ENCODE measurements around the gene CYP2C9.
"Not testable (repeated sequence)": the region's sequence is repeated elsewhere in the genome, so short reads cannot be mapped to it uniquely, and the experiment has no call there.

The CYP2C9 gene

DNA sequence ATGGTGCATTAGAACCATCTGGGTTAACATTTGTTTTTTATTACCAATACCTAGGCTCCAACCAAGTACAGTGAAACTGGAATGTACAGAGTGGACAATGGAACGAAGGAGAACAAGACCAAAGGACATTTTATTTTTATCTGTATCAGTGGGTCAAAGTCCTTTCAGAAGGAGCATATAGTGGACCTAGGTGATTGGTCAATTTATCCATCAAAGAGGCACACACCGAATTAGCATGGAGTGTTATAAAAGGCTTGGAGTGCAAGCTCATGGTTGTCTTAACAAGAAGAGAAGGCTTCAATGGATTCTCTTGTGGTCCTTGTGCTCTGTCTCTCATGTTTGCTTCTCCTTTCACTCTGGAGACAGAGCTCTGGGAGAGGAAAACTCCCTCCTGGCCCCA is at the start of gene CYP2C9:
CYP2C9 (plus strand) TSS at position 276 of the 400 bp plus-strand sequence; CDS start at position 301, 25 bp downstream.
- no peak for DNase-seq

DNA sequence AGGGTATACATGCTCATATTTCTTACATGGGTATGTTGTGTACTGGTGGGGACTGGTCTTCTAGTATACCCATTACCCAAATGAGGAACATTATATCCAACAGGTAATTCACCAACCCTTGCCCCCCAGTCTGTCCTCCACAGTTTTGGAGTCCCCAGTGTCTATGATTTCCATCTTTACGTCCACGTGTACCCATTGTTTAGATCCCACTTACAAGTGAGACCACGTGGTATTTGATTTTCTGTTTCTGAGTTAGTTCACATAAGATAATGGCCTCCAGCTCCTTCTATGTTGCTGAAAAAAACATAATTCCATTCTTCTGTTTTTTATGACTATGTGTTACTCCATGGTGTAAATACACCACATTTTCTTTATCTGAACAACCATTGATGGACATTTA is 49.3 kb upstream of the CYP2C9 start:
- DNase-seq = no peak

DNA sequence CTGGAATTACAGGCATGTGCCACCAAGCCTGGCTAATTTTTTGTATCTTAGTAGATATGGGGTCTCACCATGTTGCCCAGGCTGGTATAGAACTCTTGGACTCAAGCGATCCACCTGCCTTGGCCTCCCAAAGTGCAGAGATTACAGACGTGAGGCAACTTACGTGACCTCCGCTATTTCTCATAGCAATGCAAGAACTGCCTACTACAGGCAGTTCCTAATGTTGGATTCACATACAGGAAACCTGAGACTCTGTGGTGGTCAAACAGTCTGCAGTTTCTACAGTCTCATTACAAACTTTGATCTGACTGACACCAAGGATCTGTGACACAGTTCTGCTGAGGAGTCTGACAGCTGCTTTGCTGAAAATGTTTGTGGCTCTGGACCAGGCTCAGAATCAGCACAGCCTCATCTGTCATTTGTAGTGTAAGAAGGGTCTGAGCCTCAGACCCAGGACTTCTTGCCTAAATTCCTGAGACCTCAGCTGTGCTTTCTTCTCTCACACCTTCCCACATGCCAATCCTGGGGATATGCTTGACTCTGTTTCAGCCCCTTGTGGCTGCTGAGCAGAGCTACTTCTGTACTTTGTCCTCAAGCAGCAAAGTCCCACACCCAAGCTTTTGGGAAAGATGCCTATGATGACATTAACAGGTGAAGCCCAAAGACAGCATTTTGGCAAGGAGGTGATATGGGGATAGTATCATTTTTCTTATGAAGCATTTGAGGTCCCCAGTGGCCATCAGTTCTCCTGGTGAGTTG is 48.0 kb upstream of the CYP2C9 start:
- no peak for DNase-seq

DNA sequence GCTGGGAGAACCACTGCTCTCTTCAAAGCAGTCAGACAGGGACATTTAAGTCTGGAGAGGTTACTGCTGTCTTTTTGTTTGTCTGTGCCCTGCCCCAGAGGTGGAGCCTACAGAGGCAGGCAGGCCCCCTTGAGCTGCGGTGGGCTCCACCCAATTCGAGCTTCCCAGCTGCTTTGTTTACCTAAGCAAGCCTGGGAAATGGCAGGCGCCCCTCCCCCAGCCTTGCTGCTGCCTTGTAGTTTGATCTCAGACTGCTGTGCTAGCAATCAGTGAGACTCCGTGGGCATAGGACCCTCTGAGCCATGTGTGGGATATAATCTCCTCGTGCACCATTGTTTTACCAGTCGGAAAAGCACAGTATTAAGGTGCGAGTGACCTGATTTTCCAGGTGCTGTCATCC is 40.0 kb upstream of the CYP2C9 start:
- DNase-seq = not testable (repeated sequence)

DNA sequence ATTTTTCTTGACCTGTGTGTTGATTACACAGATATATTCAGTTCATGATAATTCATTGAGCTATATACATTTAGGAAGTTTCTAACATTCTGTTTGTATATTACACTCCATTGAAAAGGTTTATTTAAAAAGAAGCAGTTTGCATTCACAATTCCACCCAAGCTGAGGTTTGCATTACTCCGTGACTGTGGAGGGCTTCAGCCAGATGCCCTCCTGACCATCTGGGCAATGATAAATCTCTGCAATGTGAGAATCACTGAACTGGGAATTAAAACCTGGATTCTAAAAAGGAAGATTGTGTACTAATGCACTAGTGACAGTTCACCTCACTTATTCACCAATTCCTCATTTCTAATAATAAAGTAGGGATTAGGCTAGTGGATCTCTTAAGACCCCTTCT is 36.4 kb upstream of the CYP2C9 start:
- no peak for DNase-seq

DNA sequence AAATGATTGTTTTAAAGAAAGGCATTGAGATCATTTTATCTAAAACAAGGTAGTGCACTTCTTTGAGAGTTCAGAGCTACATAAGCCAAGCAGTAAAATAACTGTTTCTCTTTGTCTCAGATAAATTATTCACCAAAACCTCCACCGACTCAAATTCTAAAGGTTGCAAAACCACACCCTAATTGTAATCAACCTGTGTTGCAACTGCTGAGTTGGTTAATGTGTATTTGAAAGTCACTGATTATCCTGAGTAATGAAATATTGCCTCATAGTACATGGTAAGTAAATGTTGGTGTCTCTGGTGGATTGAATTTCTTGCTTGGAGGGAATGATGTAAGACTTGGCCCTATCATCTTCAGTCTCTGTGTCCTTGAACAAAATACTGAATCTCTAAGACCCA is 35.9 kb upstream of the CYP2C9 start:
- DNase-seq = no peak

DNA sequence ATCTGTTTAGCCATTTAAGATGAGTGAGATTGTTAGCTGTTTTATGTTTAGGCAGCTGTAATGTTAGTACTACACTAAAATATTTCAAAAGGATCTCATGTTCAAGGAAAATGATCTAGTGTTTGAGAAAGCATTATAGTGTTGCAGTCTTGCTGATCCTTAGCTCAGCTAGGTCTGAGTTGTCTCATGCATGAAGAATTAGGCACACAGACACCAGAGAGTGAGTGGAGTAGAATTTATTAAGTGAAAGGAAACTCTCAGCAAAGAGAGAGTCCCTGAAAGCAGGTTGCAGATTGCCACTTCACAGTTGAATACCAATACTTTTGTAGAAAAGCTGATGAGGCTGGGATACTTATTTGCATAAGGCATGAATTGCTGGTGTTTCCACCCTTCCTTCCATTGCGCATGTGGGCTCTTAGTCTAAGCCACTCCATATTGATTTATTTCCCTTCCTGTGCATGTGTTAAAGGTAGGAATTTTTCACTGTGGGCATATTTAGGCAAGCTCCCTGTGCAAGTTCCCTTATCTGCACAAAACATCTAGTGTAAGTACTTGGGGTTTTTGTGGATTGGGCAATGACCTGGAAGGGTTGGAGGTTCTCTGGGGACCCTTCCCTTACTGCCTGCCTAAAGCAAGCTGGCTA is 33.8 kb upstream of the CYP2C9 start:
- DNase-seq = not testable (repeated sequence)

DNA sequence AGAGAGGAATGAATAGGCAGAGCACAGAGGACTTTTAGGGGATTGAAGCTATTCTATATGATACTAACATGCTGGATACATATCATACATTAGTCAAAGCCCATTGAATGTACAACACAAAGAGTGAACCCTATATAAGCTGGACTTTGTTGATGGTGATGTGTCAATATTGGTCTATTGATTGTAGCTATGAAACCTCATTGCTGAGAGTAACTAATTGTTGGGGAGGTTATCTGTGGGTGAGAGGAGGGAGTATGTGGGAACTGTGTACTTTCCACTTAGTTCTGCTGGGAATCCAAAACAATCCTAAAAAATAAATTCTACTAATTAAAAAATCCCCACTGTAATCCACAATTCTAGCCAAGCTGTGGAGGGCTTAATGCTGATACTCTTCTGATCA is 22.0 kb upstream of the CYP2C9 start:
- no peak for DNase-seq

DNA sequence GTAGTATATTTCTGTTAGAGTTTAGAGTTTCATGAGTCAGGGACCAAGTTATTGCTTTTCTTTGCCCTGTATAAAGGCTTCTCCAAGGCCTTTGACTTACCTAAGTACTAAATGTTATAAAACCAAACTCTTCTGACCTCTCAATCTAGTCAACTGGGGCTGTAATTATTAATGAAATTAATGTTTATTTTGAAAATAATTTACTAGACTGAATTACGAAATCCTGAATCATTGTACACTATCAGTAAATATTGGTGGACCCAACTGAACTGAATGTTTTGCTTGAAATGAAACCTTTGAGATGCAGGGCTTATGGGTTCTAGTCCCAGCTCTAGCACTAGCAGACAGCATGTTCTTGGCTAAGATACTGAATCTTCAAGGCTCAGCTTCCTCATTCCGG is 1.7 kb upstream of the CYP2C9 start:
- no peak for DNase-seq

DNA sequence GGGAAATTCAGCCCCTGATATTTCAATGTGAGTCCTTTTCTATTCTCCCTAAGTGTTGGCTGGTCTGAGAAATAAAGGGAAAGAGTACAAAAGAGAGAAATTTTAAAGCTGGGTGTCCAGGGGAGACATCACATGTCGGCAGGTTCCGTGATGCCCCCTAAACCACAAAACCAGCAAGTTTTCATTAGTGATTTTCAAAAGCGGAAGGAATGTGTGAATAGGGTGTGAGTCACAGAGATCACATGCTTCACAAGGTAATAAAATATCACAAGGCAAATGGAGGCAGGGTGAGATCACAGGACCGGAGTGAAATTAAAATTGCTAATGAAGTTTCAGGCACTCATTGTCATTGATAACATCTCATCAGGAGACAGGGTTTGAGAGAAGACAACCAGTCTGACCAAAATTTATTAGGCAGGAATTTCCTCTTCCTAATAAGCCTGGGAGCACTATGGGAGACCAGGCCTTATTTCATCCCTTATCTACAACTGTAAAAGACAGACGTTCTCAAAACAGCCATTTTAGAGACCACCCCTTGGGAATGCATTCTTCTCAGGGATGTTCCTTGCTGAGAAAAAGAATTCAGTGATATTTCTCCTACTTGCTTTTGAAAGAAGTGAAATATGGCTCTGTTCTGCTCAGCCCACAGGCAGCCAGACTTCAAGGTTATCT is 5.1 kb downstream of the CYP2C9 start:
- DNase-seq = not testable (repeated sequence)

DNA sequence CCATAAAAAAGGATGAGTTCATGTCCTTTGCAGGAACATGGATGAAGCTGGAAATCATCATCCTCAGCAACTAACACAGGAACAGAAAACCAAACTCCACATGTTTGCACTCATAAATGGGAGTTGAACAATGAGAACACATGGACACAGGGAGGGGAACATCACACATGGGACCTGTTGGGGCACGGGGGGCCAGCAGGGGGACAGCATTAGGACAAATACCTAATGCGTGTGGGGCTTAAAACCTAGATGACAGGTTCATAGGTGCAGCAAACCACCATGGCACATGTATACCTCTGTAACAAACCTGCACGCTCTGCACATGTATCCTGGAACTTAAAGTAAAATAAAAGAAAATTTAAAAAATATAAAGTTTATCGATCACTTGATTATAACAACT is 7.7 kb downstream of the CYP2C9 start:
- DNase-seq = not testable (repeated sequence)

DNA sequence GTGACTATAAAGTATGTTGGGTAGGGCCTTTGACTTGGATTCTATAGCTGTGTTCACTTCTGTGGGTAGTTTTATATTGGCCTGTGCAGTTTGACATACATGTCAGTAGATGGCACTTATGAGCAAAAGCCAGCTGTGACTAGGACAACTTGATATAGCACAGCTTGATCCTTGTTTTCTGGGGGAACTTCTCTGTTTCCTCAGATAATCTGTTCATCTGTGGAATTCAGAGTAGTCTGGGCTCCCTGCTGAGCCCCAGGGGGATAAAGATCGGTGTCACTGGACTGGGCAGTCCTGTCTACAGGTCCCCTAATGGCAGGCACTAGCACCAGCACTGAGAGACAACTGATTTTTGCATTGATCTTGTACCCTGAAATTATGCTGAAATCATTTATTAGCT is 25.4 kb downstream of the CYP2C9 start:
- DNase-seq = peak; percentile 22

DNA sequence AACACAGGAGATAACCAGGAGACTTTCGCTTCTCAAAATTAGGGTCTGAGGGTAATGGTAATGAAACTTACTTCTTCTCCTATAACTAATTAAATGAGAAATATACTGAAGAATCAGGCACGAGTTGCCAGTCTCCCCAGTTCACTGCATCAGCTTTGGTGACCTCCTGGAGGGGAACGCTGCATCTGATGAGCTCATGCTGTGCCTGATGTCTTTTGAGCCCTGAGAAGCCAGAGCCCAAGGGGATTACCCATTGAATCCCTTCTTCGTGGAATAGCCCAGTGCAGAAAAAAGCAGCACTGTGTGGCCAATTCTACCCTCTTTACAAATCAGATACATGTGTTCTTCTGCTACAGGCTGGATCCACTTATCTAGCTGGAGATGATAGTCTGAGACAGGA is 45.1 kb downstream of the CYP2C9 start:
- no peak for DNase-seq

DNA sequence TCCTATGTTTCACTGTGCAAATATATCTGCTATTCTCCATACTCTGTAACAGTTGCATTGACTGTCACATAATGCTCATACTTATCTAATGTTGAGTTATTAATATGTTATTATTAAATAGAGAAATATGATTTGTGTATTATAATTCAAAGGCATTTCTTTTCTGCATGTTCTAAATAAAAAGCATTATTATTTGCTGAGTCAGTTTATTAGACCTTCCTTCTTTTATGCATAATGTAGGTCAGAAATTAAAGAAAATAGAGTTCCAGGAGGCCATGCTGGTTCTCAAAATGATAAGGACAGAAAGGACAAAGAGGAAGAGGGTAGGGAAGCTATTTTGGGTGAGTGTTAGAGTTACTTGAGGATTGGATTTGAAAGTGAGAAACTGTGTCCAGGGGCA is 50.7 kb downstream of the CYP2C9 start:
- no peak for DNase-seq

DNA sequence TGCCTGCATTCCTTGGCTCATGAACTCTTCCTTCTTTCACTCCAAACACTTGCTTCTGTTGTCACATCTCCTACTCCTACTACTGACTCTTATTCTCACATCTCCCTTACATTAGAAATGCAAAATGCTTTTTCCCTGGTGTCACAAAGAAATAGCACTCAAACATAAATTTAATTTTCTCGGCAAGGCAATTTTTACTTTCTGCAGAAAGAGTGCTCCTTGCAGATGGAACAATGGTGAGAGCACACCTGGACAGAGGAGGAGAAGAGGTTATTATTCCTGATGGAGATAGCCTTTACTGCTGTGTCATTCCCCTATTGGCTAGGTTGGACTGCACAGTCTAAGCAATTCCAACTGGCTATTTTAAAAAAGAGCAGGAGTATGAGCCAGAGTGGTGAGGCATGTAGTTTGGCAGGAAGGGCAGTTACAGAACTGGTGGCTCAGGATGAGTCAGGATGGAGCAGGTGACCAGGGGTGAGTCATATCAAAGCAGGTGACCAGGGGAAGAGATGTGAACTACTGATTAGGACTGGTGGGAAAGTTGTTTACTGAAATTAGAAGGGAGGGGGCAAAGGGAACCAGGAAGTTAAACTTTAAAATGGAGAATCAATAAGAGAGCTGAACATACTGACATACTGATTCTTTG is 52.9 kb downstream of the CYP2C9 start:
- no peak for DNase-seq

DNA sequence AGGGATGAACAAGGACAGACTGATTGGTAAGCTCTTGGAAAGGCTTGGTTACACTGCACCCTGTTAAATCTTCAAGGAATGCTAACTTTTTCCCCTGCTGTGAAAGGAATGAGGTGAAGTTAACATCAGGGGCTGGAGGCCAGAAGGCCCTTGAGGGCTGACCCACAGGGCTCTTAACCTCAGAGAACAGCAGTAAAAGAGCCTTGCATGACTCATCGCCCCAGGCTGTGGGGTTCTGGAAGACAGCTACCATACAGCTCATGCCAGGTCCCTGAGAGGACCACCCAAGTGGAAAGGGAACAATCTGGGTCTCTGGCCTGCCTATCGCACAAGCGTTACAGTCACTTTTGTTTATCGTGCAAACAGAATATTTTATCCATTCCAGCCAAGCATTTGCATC is 54.4 kb downstream of the CYP2C9 start:
- DNase-seq = no peak

DNA sequence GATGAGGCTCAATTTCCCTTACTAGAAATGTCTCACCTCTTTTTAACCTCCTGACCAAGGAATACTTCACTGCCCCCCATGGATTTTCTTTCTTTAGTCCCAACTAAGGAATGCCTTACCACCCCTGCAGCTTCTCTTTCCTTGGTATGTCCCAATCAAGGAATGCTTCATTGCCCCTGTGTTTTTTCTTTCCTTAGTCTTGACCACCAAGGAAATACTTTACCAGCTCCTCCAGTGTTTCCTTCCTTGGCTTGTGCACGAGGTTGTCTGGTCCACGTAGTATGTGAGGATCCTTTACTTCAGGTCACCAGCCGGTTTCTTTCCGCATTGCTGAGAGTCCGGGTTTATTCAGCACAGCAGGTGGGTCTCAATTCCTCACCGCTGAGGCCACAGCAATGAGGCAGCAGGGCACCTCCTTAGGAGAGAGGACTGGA is 59.3 kb downstream of the CYP2C9 start:
- no peak for DNase-seq

DNA sequence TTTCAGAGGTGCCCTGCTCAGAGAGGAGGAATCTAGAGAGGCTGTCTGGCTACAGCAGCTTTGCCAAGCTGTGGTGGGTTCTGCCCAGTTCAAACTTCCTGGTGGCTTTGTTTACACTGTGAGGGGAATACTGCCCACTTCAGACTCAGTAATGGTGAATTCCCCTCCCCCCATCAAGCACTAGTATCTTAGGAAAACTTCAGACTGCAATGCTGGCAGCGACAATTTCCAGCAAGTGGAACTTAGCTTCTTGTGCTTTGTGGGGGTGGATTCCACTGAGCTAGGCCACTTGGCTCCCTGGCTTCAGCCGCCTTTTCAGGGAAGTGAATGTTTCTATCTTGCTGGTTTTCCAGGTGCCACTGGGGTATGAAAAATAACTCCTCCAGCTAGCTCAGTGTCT is 88.0 kb downstream of the CYP2C9 start:
- DNase-seq = no peak

DNA sequence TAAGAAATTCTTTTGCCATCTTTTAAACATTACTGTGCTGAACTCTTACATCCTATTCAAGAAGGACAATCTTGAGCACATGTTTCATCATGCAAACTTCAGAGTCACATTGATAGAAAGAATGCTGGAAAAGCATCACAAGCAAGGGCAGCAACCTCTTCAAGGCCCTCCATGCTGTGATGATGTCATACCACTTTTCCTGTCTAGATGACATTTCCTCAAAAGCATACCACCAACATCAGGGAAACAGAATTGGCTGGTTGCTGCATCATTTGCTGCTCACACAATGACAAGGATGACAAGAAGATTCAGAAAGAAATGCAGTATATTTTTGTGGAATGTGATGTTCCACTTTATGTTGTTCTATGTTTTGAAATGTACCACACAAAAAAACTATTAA is 93.2 kb downstream of the CYP2C9 start:
- DNase-seq = no peak

DNA sequence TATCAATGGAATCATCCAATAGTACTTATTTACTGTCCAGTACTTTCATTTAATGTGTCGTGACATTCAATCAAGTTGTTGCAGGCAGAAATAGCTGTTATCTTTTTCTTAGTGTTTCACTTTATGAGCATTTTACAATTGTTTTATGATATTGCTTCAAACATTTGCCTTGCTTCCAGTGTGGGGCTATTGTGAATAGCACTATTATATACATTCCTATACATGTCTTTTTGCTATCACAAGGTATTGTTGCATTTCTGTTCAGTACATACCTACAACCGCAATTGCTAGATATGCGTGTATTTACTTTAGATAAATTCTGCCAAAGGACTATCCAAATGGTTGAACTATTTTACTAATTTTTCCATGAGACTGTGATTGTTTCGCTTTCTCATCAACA is 95.9 kb downstream of the CYP2C9 start:
- DNase-seq = no peak

DNA sequence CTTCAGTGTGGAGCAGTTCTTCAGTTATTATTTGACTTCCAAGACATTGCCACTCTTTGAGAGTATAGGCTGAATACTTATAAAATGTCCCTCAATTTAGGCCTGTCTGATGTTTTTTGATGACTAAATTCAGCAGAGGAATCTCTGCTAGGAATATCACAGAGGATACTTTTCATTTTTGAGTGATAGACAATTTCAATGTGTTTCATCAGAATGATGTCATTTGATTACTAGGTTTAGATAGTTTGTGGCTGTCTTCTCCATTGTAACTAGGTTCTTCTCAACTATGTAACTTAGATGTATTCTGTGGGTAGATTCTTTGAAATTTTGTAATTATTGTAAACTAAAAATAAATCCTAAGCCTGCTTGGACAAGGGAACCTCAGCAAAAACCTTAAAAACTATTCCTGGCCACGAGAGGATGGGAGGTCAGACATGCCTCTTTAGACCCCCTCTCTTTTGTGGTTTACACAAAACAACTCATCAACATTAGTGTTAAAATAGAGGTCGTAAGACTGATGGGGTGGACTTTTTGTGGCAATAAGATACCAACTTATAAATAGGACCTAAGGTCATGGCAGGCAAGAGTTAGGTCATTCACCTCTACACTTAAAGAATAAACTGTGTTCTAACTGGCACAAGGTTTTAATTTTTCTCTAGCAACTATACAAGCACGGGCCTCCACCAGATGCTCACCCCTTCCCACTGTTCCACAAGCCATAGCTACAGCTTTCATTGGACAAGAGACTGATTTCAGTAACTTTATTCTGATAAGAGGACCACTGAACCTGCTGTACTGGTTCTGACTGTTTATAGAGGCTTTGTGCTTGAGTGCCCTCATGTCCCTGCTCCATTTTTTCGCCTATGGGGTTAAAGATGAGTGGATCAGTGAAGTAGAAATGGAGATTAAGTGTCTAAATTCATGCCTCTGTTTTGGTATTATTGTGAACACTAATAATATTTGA is 97.2 kb downstream of the CYP2C9 start:
- no peak for DNase-seq

DNA sequence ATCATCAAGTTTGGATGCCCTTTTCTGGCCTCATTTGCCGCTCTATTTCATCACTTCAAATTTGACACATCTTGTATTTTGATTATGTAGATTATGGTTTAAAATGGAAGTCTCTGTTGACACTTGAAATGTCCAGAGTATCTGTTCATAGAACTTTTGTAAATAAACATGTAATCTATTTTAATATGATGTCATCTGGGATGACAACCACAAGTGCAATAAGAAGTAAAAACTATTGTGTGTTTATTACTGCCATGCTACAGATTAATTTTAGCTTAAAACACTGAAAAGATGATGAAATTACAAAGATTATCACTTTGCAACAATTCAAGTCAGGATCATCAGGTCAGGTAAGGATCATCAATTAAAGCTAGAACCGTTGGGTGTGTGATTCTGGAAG is 100.8 kb downstream of the CYP2C9 start:
- DNase-seq = no peak
